ENCODE data around the gene AKAP12.
"Not testable (repeated sequence)": the region's sequence is repeated elsewhere in the genome, so short reads cannot be mapped to it uniquely, and the experiment has no call there.

Gene AKAP12

GRCh38 chr6:151341476-151342195 is 101.9 kb downstream of the AKAP12 start:
- ChIA-PET CTCF (interaction anchor here (1.0 kb wide), 1 partner anchor 17 kb away, joined by 4 read pairs; no protein-coding TSS in a partner anchor), POLR2A (no interaction called here)
- TF ChIP-seq CTCF (IDR thresholded peaks at IDR 0.05; ENCODE audit: insufficient read depth, low read length, missing control alignments), result no peak
- no peak for DNase-seq (ENCODE audit: low read depth, low spot score)
- H3K4me3 ChIP-seq (ENCODE audit: low read depth, low read length), result no peak overlapping the region

GRCh38 chr6:151342750-151343149 is 103.0 kb downstream of the AKAP12 start:
- H3K4me3 ChIP-seq (ENCODE audit: low read depth, low read length); POLR2A ChIA-PET; DNase-seq (ENCODE audit: low read depth, low spot score): not testable (repeated sequence)
- CTCF ChIA-PET, result interaction anchor here (1.0 to 1.3 kb wide), 5 partner anchors 18 to 523 kb away, joined by 3 to 4 read pairs (median 3); no protein-coding TSS in a partner anchor

- POLR2A ChIA-PET, result no interaction called here
- CTCF ChIA-PET, result interaction anchor here (1.1 to 1.6 kb wide), 4 partner anchors 9 to 24 kb away, joined by 3 to 4 read pairs (median 3); no protein-coding TSS in a partner anchor
- no peak for TF ChIP-seq CTCF (IDR thresholded peaks at IDR 0.05; ENCODE audit: insufficient read depth, low read length, missing control alignments)
- H3K4me3 ChIP-seq (ENCODE audit: low read depth, low read length), result no peak overlapping the region
- DNase-seq (ENCODE audit: low read depth, low spot score), result no peak
These were observed 110.0 kb downstream of the AKAP12 start for GRCh38 chr6:151349651-151350270.

- ChIA-PET CTCF (interaction anchor here (1.1 to 1.6 kb wide), 3 partner anchors 10 to 24 kb away, joined by 3 to 4 read pairs (median 3); no protein-coding TSS in a partner anchor), POLR2A (no interaction called here)
- H3K4me3 ChIP-seq (ENCODE audit: low read depth, low read length), result no peak overlapping the region
- DNase-seq (ENCODE audit: low read depth, low spot score), result no peak
- TF ChIP-seq CTCF (IDR thresholded peaks at IDR 0.05; ENCODE audit: insufficient read depth, low read length, missing control alignments), result no peak
These were observed 110.8 kb downstream of the AKAP12 start for GRCh38 chr6:151350442-151351145.

GRCh38 chr6:151351146-151351700 is 111.5 kb downstream of the AKAP12 start:
- POLR2A ChIA-PET, result no interaction called here
- TF ChIP-seq CTCF (IDR thresholded peaks at IDR 0.05; ENCODE audit: insufficient read depth, low read length, missing control alignments), result no peak
- no peak for DNase-seq (ENCODE audit: low read depth, low spot score)
- H3K4me3 ChIP-seq (ENCODE audit: low read depth, low read length), result no peak overlapping the region
- CTCF ChIA-PET, result no interaction called here

- DNase-seq (ENCODE audit: low read depth, low spot score), result no peak
- CTCF ChIA-PET, result no interaction called here
- POLR2A ChIA-PET, result no interaction called here
- no peak overlapping the region for H3K4me3 ChIP-seq (ENCODE audit: low read depth, low read length)
- no peak for TF ChIP-seq CTCF (IDR thresholded peaks at IDR 0.05; ENCODE audit: insufficient read depth, low read length, missing control alignments)
These were observed 112.0 kb downstream of the AKAP12 start for GRCh38 chr6:151351731-151352130.

All from AG04449 (cell line).